BE2C (cell line): ENCODE data around the gene SPON1.

Source experiments
- DNase-seq: peaks from one replicate; pipeline ENCODE4 v3.0.0-alpha.2; 2020
- H3K27me3 ChIP-seq: fragments of 250-450 bp; sonication (Bioruptor Pico); 2 replicates; pipeline ENCODE4 v1.5.1; 2020; ENCODE audit warnings: mild to moderate bottlenecking
- H3K36me3 ChIP-seq: fragments of 250-450 bp; sonication (Bioruptor Pico); 2 replicates; pipeline ENCODE4 v1.5.1; 2020; ENCODE audit warnings: mild to moderate bottlenecking
- H3K4me1 ChIP-seq: fragments of 250-450 bp; sonication (Bioruptor Pico); 2 replicates; pipeline ENCODE4 v1.5.1; 2020
- H3K4me3 ChIP-seq: 2 replicates; pipeline ENCODE4 v1.5.1; 2011; ENCODE audit warnings: low read depth, low read length
- H3K9me3 ChIP-seq: fragments of 250-450 bp; sonication (Bioruptor Pico); 2 replicates; pipeline ENCODE4 v1.5.1; 2020
- TF ChIP-seq, protein P1 (sequence below): IDR thresholded peaks from 2 replicates; pipeline ENCODE4 v1.5.1; 2012; ENCODE audit warnings: mild to moderate bottlenecking, low read depth, low read length

The SPON1 gene

DNA sequence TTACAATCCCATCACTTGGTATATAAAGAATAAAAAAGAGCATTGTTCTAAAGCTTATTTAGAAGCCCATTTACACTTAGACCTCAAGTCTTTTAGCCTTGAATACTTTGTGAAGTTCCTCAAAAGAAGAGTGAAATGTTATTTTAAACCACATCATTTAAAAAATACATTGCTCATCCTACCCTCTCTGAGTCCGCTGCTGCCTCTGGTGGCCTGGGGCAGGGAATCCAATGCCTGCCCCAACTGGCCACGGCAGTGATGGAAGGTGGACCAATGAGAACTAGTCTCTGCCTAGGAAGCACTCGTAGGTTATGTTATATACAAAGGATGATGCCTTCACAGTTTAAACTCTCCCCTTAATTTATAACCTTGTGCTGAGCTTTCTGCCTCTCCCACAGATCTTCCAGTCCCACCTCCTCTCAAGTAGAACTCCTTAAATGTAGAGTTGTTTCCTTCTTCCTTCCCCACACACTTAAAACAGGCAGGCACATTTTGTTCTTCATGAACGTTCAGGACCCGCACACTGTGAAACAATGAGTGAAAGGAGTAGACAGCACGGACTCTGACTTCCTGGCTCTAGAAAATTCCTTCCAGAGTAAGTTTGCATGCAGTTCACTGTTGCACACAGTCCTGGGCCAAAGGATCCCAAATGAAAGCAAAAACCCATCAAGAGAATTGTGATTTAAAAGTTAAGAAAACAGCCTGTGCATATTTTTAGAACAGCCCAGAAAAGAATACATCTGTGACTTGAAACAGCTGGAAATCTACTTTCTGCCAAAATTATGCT is 228.7 kb downstream of the SPON1 start:
- Histone ChIP-seq H3K4me1 (no peaks in the 10 kb centered on the region), H3K4me3 (no peak overlapping the region), H3K27me3 (no peaks in the 10 kb centered on the region), H3K36me3 (no peaks in the 10 kb centered on the region), H3K9me3 (no peaks in the 10 kb centered on the region)
- TF ChIP-seq, protein P1, sequence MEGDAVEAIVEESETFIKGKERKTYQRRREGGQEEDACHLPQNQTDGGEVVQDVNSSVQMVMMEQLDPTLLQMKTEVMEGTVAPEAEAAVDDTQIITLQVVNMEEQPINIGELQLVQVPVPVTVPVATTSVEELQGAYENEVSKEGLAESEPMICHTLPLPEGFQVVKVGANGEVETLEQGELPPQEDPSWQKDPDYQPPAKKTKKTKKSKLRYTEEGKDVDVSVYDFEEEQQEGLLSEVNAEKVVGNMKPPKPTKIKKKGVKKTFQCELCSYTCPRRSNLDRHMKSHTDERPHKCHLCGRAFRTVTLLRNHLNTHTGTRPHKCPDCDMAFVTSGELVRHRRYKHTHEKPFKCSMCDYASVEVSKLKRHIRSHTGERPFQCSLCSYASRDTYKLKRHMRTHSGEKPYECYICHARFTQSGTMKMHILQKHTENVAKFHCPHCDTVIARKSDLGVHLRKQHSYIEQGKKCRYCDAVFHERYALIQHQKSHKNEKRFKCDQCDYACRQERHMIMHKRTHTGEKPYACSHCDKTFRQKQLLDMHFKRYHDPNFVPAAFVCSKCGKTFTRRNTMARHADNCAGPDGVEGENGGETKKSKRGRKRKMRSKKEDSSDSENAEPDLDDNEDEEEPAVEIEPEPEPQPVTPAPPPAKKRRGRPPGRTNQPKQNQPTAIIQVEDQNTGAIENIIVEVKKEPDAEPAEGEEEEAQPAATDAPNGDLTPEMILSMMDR, result no peak
- DNase-seq, result no peak

DNA sequence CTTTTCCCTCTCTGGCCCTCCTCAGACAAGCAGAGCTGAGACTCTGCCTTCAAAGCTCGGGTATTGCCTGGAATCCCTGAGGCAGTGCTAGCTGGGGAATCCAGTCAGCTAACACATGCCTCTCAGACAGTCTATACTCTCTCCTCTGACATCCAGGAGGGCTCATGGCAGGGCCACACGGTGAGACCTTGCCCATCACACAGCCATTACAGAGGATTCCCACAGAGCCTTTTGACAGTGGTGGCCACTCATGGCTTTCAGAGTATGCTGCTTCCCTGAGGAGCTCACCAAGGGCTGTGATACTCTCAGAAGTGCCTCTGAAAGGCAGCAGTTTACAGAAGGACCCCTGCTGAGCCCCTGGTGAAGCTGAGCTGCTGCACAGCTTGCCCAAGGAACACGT is 231.1 kb downstream of the SPON1 start:
- TF ChIP-seq, protein P1, result no peak
- no peaks in the 10 kb centered on the region for H3K36me3 ChIP-seq
- no peak overlapping the region for H3K4me3 ChIP-seq
- H3K27me3 ChIP-seq, result no peaks in the 10 kb centered on the region
- no peaks in the 10 kb centered on the region for H3K9me3 ChIP-seq
- H3K4me1 ChIP-seq, result no peaks in the 10 kb centered on the region
- no peak for DNase-seq

DNA sequence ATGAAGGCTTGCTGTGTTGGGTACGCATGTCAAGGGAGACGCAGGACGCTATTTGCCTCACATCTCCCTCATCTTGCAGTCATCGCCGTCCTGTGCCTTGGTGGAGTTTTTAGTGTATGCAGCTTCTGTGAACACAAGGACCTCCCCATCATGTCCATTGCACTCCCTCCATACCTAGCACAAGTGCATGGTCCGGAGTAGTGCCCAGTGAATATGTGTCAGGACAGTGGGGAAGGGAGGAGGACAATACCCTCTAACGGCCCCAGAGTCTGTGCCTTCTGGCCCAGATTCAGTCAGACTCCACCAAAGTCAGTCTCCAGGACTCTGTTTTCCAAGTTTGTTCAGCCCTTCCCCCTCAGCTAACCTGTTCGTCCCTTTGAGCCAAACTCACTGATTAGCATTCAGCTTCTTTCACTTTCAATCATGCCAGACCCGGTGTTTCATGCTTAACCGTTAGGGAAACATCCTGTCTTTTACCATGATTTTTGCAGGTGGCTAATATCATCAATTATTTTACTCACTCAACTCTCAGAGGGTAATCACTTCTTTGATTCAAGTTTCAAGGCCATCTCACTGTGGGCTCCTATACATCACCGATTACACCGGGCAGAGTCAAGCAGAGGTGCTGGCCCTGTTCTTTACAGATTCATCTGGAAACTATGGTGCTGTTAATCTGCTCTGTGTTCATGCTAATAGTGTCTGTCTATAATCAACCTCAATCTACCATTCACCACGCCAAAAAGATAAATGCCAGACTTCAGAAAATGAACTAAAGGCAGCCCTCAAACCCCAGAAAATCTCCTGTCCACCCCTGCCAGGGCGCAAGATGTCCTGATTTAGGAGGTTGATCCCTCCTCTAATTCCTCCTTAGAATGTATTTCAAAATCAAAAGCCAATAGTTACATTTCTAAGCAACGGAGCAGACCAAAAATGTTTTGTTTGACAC is 240.0 kb downstream of the SPON1 start:
- no peak overlapping the region for H3K4me3 ChIP-seq
- DNase-seq, result no peak
- H3K9me3 ChIP-seq, result no peaks in the 10 kb centered on the region

DNA sequence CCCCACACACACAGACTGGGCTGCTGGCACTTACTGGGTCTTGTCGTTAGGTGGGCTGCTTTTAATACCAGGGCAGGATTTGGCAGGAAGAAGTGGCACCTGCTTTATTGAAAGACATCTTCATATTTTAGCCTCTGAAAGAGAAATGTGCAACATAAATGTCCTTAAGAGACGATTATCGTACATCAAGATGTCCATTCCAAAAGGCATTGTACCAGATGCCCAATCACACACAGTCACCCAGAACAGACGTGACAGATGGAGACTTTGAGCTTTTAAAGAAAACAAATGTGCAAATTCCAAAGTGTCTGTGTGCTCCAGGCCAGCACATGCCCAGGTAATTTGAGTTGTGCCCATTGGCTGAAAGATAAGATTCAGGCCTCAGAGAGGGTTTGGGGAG is 240.8 kb downstream of the SPON1 start:
- no peaks in the 10 kb centered on the region for H3K9me3 ChIP-seq

More for the DNA sequence above, 240.0 kb downstream of the SPON1 start:
- no peaks in the 10 kb centered on the region for H3K36me3 ChIP-seq
- TF ChIP-seq, protein P1, result no peak
- H3K4me1 ChIP-seq, result no peaks in the 10 kb centered on the region
- H3K27me3 ChIP-seq, result no peaks in the 10 kb centered on the region

DNA sequence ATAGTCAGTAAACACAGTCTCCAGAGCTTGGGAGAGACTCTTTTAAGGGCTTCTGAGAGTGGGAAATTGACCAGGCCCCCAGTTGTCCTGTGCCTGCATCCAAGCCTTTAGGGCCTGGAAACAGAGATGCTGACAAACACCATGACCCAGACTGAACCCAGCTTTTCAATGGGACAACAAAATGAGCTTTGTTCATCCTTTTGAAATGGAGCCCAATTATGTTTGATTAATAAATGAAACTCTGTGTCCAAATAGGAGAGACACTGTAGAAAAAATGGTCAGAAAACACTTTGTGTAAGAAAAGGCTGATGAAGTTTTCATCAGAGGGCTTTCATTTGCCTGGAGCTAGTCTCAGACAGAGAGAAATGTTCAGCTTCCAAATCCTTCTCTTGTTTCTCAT is 250.5 kb downstream of the SPON1 start:
- no peaks in the 10 kb centered on the region for H3K9me3 ChIP-seq
- no peaks in the 10 kb centered on the region for H3K27me3 ChIP-seq
- H3K4me3 ChIP-seq, result no peak overlapping the region
- DNase-seq, result no peak
- no peaks in the 10 kb centered on the region for H3K4me1 ChIP-seq
- no peaks in the 10 kb centered on the region for H3K36me3 ChIP-seq
- TF ChIP-seq, protein P1, result no peak

More for the DNA sequence above, 240.8 kb downstream of the SPON1 start:
- H3K36me3 ChIP-seq, result no peaks in the 10 kb centered on the region
- TF ChIP-seq, protein P1, result no peak
- no peaks in the 10 kb centered on the region for H3K27me3 ChIP-seq
- H3K4me1 ChIP-seq, result no peaks in the 10 kb centered on the region
- no peak for DNase-seq
- no peak overlapping the region for H3K4me3 ChIP-seq
